GM12891 (cell line): Measurements from ENCODE around the gene CLEC4A.

Experiments
- POLR2AphosphoS5 ChIP-seq: IDR thresholded peaks from 2 replicates; pipeline ENCODE4 v1.6.1; 2011; ENCODE audit warnings: low read depth, low read length, control low read depth
- SPI1 ChIP-seq: IDR thresholded peaks from 2 replicates; pipeline ENCODE4 v1.6.1; 2011; ENCODE audit warnings: low read depth, low read length, control low read depth

GRCh38 chr12:8081251-8081920, 42.0 kb upstream of the CLEC4A start:
- TF ChIP-seq SPI1 (no peak), POLR2AphosphoS5 (no peak)
